LHCN-M2 (cell line): Measurements from ENCODE around the gene SGMS1. TPM values are rescaled to one million over a fixed set of nuclear protein-coding genes. Genes with fewer than 3 reads are reported as not detected.
"Not testable (repeated sequence)": the region's sequence is repeated elsewhere in the genome, so short reads cannot be mapped to it uniquely, and the experiment has no call there.

Experiments used
- DNase-seq: peaks from one replicate; pipeline ENCODE4 v3.0.0-alpha.2; 2012; ENCODE audit warnings: low read depth
- total RNA-seq: library from RNA; depleted of rRNA; stranded (reverse); fragments of >200 nt; gene quantifications from 2 replicates; pipeline ENCODE4 v1.2.3, GENCODE V29; 2014

Gene SGMS1
- total RNA-seq, 1 experiment from 2014 or later = 32.6 TPM

DNA sequence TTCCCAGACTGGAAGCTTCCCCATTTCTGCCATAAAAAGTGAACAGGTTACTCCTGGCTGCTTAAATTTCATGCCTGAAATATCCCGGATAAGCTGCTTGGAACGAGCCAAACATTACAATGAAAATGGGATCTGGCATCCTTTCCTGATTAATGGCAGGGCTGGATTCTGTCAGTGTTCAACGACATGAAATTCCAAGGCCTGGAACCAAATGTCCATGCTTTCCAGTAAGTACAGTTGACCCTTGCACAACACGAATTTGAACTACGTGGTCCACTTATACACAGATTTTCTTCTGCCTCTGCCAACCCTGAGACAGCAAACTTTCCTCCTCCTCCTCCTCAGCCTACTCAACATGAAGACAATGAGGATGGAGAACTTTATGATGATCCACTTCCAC lies 65.4 kb downstream of the SGMS1 start:
- no peak for DNase-seq

- DNase-seq = no peak
Observed at GRCh38 chr10:50557130-50557682, 66.5 kb downstream of the SGMS1 start.

- no peak for DNase-seq
Observed at GRCh38 chr10:50556237-50557120, 67.3 kb downstream of the SGMS1 start.

GRCh38 chr10:50554995-50555568 lies 68.7 kb downstream of the SGMS1 start:
- DNase-seq = no peak

GRCh38 chr10:50554376-50554994 lies 69.3 kb downstream of the SGMS1 start:
- no peak for DNase-seq

GRCh38 chr10:50552771-50553535 lies 70.8 kb downstream of the SGMS1 start:
- DNase-seq = peak; percentile 64

DNA sequence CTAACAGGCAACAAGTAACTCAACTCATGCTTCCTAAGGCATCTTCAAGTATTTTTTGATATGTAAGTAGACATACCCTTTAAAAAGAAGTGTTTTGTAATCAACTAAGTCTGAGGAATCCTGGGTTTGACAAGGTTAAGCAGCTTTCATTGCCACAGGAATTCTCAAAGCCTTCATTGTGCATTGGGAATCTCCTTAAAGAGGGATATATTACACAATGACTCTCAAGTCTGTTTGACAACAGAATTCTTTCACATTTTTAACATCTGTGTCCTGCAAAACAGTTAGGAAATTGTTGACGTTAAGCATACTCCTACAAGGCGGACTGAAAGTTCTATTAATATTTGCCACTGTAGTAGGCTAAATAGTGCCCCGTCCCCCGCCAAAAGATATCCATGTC lies 71.4 kb downstream of the SGMS1 start:
- DNase-seq = peak; percentile 37

DNA sequence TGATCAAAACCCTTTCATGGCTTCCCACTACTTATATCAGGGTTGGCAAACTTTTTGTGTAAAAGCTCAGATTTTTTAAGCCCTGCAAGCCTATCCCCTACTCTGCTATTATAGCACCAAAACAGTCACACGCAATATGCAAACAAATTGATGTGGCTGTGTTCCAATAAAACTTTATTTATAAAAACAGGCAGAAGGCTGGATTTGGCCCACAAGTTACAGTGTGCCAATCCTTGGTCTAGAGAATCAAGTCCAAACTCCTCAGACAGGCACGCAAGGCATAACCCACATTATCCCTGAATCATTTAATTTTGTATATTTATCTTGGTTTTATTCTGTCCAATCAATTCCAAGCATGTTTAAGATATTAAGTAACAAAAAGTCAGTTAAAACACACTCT lies 71.9 kb downstream of the SGMS1 start:
- DNase-seq = no peak

GRCh38 chr10:50550291-50550839 lies 73.4 kb downstream of the SGMS1 start:
- no peak for DNase-seq

DNA sequence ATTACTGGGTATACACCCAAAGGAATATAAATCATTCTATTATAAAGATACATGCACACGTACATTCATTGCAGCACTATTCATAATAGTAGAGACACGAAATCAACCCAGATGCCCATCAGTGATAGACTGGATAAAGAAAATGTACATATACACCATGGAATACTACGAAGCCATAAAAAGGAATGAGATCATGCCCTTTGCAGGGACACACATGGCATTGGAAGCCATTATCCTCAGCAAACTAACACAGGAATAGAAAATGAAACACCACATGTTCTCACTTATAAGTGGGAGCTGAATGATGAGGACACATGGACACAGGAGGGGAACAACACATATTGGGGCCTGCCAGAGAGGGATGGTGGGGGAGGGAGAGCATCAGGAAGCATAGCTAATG lies 74.6 kb downstream of the SGMS1 start:
- not testable (repeated sequence) for DNase-seq

DNA sequence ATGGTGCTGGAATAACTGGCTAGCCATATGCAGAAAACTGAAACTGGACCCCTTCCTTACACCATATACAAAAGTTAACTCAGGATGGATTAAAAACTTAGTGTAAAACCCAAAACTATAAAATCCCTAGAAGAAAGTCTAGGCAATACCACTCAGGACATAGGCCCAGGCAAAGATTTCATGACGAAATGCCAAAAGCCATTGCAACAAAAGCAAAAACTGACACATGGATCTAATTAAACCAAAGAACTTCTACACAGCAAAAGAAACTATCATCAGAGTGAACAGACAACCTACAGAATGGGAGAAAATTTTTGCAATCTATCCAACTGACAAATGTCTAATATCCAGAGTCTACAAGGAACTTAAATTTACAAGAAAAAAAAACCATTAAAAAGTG lies 75.3 kb downstream of the SGMS1 start:
- DNase-seq = not testable (repeated sequence)

GRCh38 chr10:50546287-50546686 lies 77.5 kb downstream of the SGMS1 start:
- not testable (repeated sequence) for DNase-seq

- DNase-seq = no peak
Observed at GRCh38 chr10:50545846-50546245, 77.9 kb downstream of the SGMS1 start.

GRCh38 chr10:50544857-50545429 lies 78.8 kb downstream of the SGMS1 start:
- DNase-seq = no peak

DNA sequence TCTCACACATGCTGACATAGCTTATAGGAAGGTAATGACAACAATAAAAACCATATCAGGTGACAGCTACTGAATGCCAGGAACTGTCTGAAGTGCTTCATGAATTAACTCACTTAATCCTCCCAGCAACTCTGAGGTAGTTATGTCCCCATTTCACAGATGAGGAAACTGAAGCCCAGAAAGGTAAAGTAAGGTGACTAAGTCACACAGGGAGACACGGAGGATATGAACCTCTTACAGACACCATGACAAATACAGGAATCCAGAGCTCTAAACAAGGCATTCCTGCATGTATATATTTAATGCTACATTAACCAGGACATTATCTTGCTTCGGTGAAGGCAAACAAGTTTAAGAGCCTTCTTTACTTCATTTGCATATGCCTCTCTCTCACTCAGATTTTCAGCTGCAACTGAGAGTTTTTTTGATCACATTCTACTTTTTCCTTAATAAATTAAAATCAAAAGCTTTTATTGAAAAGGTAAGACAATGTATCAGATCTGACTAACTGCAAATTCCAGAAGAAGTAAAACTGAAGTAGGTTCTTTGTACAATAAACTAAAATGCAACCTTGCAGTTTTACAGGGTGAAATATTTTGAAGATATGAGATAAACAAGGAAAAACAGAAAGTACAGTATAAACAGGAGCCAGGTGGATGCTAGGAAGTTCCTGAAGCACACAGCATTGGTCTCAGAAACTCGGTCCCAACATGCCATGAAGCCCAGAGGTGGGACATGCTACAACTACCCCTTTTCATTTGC lies 79.5 kb downstream of the SGMS1 start:
- DNase-seq = no peak

- DNase-seq = no peak
Observed at GRCh38 chr10:50542871-50543270, 80.9 kb downstream of the SGMS1 start.

DNA sequence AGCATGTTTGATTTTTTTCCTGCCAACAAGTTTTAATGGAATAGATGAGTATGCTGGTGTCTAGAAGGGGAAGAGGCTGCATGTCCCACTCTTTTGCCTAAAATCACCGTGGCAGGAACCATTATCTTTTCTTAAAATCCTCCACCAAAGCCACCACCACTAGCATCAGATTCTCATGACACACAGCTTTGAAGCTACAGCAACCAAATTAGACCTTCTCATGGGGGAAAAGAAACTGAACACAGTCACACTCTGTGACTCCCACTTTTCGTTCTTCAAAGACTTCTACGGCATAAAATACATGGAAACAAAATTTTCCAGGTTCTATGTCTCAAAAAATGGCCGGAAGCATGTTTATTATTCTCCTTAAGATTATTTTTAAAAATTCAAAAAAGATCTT lies 81.8 kb downstream of the SGMS1 start:
- DNase-seq = no peak

GRCh38 chr10:50541317-50541716 lies 82.4 kb downstream of the SGMS1 start:
- no peak for DNase-seq

GRCh38 chr10:50540826-50541122 lies 83.0 kb downstream of the SGMS1 start:
- no peak for DNase-seq

GRCh38 chr10:50540069-50540825 lies 83.5 kb downstream of the SGMS1 start:
- DNase-seq = peak; percentile 70
